SK-N-MC (cell line): Measurements from ENCODE around the gene KRT80.

Source experiments
- EZH2 ChIP-seq: fragments of 200-600 bp; sonication (generic); IDR thresholded peaks from one replicate; pipeline ENCODE4 v1.6.1; 2017; ENCODE audit warnings: antibody characterized with exemption
- FOXP2 ChIP-seq: optimal IDR thresholded peaks from 2 replicates; pipeline ENCODE3; 2011; ENCODE audit warnings: mild to moderate bottlenecking, moderate library complexity; ENCODE audit not compliant: insufficient read depth; ENCODE audit errors: extremely low read length, control extremely low read depth
- POLR2AphosphoS5 ChIP-seq: IDR thresholded peaks from 2 replicates; pipeline ENCODE4 v1.6.1; 2012; ENCODE audit warnings: mild to moderate bottlenecking, low read depth, low read length, borderline replicate concordance

- TF ChIP-seq FOXP2 (no peak), EZH2 (no peak), POLR2AphosphoS5 (no peak)
Observed at GRCh38 chr12:52231305-52232202, 39.7 kb upstream of the KRT80 start.
